HCT116 (cell line): ENCODE results near the gene ANKRD2. TPM values are rescaled to one million over a fixed set of nuclear protein-coding genes. Genes with fewer than 3 reads are reported as not detected.
A peak's percentile ranks its signal among the peaks of the same experiment; 100 is the strongest.

Source experiments
- ATAC-seq: fragments of 200-7000 bp; cut with Tn5 transposase; 2 replicates; pipeline ENCODE4 v1.9.1; 2020; ENCODE audit warnings: mild to moderate bottlenecking, moderate library complexity
- BruUV-seq: library from RNA; stranded (reverse); fragments of 400-500 nt; replicated peaks from 2 replicates; lab custom pipeline; 2021; lab: Mats Ljungman, UMichigan
- CTCF ChIA-PET: fragments of 300-600 bp; sonication (Branson Sonifier 250); formaldehyde crosslinking; loops from one replicate; lab custom pipeline; 2021; ENCODE audit warnings: antibody characterized with exemption; lab: Charles Lee
- POLR2A ChIA-PET: fragments of 300-600, 350-600 bp; sonication (Branson Sonifier 250); formaldehyde crosslinking; loops from one replicate; lab custom pipeline; 2021; ENCODE audit warnings: antibody characterized with exemption; lab: Charles Lee
- RAD21 ChIA-PET, 2 experiments: fragments of 300-600 bp; sonication (Branson Sonifier 250); formaldehyde crosslinking; loops; one replicate each; lab custom pipeline; 2023; ENCODE audit warnings: low total read pairs in 2 of 2; ENCODE audit not compliant: uncharacterized antibody in 2 of 2, unreplicated experiment in 2 of 2, low non-redundant PET in 1 of 2; lab: Charles Lee
- DNase-seq: peaks from one replicate; pipeline ENCODE4 v3.0.0-alpha.2; 2010; ENCODE audit warnings: low read depth, low spot score
- H2AFZ ChIP-seq: fragments of 200-600 bp; shearing (Covaris generic), sonication (generic); 2 replicates; pipeline ENCODE4 v1.6.1; 2017; ENCODE audit warnings: low read depth, mixed run types, mixed read lengths, antibody characterized with exemption, low read length; ENCODE audit not compliant: poor library complexity, severe bottlenecking
- H3K27ac ChIP-seq: 2 replicates; pipeline ENCODE4 v1.5.1; 2012; ENCODE audit warnings: low read depth, low read length
- H3K27me3 ChIP-seq: fragments of 200-600 bp; sonication (generic); 2 replicates; pipeline ENCODE4 v1.6.1; 2016; ENCODE audit warnings: mixed run types, low read length, mixed read lengths; ENCODE audit not compliant: insufficient read depth
- H3K36me3 ChIP-seq, 2 experiments: fragments of 200-500 bp in 1 of 2; fragments of 200-600 bp in 1 of 2; sonication (Bioruptor generic) in 1 of 2; sonication (generic) in 1 of 2; 2 replicates each; pipeline versions ENCODE4 v1.5.1 to v1.6.1; 2014 to 2016; ENCODE audit warnings: low read length in 2 of 2, inconsistent platforms in 1 of 2, mixed read lengths in 1 of 2, mixed run types in 1 of 2; ENCODE audit not compliant: insufficient read depth in 2 of 2, control insufficient read depth in 1 of 2
- H3K4me1 ChIP-seq, 2 experiments: fragments of 200-600 bp in 1 of 2; sonication (generic) in 1 of 2; 2 replicates each; pipeline versions ENCODE4 v1.5.1 to v1.6.1; 2012 to 2017; ENCODE audit warnings: low read length in 2 of 2, inconsistent platforms in 1 of 2, mild to moderate bottlenecking in 1 of 2, mixed read lengths in 1 of 2, mixed run types in 1 of 2, moderate library complexity in 1 of 2; ENCODE audit not compliant: insufficient read depth in 2 of 2, control insufficient read depth in 1 of 2
- H3K4me2 ChIP-seq: fragments of 200-600 bp; sonication (generic); 2 replicates; pipeline ENCODE4 v1.6.1; 2017; ENCODE audit warnings: mixed run types, low read length, mixed read lengths
- H3K4me3 ChIP-seq, 2 experiments: fragments of 200-600 bp in 1 of 2; sonication (generic) in 1 of 2; replicated peaks in 1 of 2; 2 replicates each; pipeline ENCODE4 v1.5.1; 2011 to 2016; ENCODE audit warnings: low read length in 2 of 2, control low read depth in 1 of 2, low read depth in 1 of 2, mild to moderate bottlenecking in 1 of 2, mixed read lengths in 1 of 2, mixed run types in 1 of 2
- H3K79me2 ChIP-seq: fragments of 200-600 bp; sonication (generic); 2 replicates; pipeline ENCODE4 v1.6.1; 2017; ENCODE audit warnings: mild to moderate bottlenecking, mixed run types, low read length, moderate library complexity, mixed read lengths; ENCODE audit not compliant: insufficient read depth
- H3K9ac ChIP-seq: fragments of 200-600 bp; sonication (generic); 2 replicates; pipeline ENCODE4 v1.6.1; 2016; ENCODE audit warnings: low read length, mixed read lengths
- H3K9me2 ChIP-seq: fragments of 200-600 bp; sonication (generic), shearing (Covaris generic); 2 replicates; pipeline ENCODE4 v1.6.1; 2017; ENCODE audit warnings: mixed run types, mild to moderate bottlenecking, moderate library complexity; ENCODE audit not compliant: insufficient read depth
- H3K9me3 ChIP-seq, 2 experiments: fragments of 200-500 bp in 1 of 2; fragments of 200-600 bp in 1 of 2; sonication (Bioruptor generic) in 1 of 2; sonication (generic) in 1 of 2; 2 replicates each; pipeline ENCODE4 v1.6.1; 2014 to 2017; ENCODE audit warnings: low read length in 2 of 2, mixed read lengths in 2 of 2, inconsistent platforms in 1 of 2, low read depth in 1 of 2, mild to moderate bottlenecking in 1 of 2, mixed run types in 1 of 2, moderate library complexity in 1 of 2; ENCODE audit not compliant: control insufficient read depth in 1 of 2, insufficient read depth in 1 of 2
- H4K20me1 ChIP-seq: fragments of 200-600 bp; sonication (generic), shearing (Covaris generic); 2 replicates; pipeline ENCODE4 v1.6.1; 2017; ENCODE audit warnings: mixed run types, mild to moderate bottlenecking, moderate library complexity; ENCODE audit not compliant: insufficient read depth
- CBX3 ChIP-seq: IDR thresholded peaks from 2 replicates; pipeline ENCODE4 v1.6.1; 2012; ENCODE audit warnings: low read depth
- EGR1 ChIP-seq: IDR thresholded peaks from 2 replicates; pipeline ENCODE4 v1.6.1; 2012; ENCODE audit warnings: low read depth
- FOSL1 ChIP-seq: IDR thresholded peaks from 2 replicates; pipeline ENCODE4 v1.6.1; 2012; ENCODE audit warnings: low read depth
- JUND ChIP-seq: IDR thresholded peaks from 2 replicates; pipeline ENCODE4 v1.6.1; 2012
- RAD21 ChIP-seq: IDR thresholded peaks from 2 replicates; pipeline ENCODE4 v1.6.1; 2012; ENCODE audit warnings: low read depth, mild to moderate bottlenecking
- SIN3A ChIP-seq: IDR thresholded peaks from 2 replicates; pipeline ENCODE4 v1.6.1; 2012; ENCODE audit warnings: low read depth
- SP1 ChIP-seq: IDR thresholded peaks from 2 replicates; pipeline ENCODE4 v1.6.1; 2012; ENCODE audit warnings: low read depth
- TCF7L2 ChIP-seq: IDR thresholded peaks from 2 replicates; pipeline ENCODE4 v1.7.0; 2011; ENCODE audit warnings: borderline replicate concordance, inconsistent platforms; ENCODE audit not compliant: insufficient read depth, insufficient read length; ENCODE audit errors: extremely low read depth
- ZFX ChIP-seq: fragments of 450-650 bp; IDR thresholded peaks from 2 replicates; pipeline ENCODE4 v1.6.1; 2017
- intact Hi-C: fragments of 100-400 bp; cut with micrococcal nuclease; formaldehyde crosslinking; loops from 2 replicates; pipeline ENCODE4 v1.10.0; 2022
- total RNA-seq: library from RNA; stranded (reverse); gene quantifications from one replicate; pipeline ENCODE4 v1.2.1, GENCODE V29; 2021; ENCODE audit not compliant: unreplicated experiment
- TF ChIP-seq, protein P1 (sequence below): IDR thresholded peaks from 2 replicates; pipeline ENCODE4 v1.6.1; 2012; ENCODE audit warnings: low read depth

The ANKRD2 gene
- total RNA-seq, 1 experiment from 2014 or later: 0.15 TPM

GRCh38 chr10:97571622-97572021 is 957 bp upstream of the ANKRD2 start:
- peak; percentile 50; the same call in 1 of the 2 replicates for TF ChIP-seq JUND
- no peak for TF ChIP-seq TCF7L2
- no peak for TF ChIP-seq EGR1
- TF ChIP-seq, protein P1, sequence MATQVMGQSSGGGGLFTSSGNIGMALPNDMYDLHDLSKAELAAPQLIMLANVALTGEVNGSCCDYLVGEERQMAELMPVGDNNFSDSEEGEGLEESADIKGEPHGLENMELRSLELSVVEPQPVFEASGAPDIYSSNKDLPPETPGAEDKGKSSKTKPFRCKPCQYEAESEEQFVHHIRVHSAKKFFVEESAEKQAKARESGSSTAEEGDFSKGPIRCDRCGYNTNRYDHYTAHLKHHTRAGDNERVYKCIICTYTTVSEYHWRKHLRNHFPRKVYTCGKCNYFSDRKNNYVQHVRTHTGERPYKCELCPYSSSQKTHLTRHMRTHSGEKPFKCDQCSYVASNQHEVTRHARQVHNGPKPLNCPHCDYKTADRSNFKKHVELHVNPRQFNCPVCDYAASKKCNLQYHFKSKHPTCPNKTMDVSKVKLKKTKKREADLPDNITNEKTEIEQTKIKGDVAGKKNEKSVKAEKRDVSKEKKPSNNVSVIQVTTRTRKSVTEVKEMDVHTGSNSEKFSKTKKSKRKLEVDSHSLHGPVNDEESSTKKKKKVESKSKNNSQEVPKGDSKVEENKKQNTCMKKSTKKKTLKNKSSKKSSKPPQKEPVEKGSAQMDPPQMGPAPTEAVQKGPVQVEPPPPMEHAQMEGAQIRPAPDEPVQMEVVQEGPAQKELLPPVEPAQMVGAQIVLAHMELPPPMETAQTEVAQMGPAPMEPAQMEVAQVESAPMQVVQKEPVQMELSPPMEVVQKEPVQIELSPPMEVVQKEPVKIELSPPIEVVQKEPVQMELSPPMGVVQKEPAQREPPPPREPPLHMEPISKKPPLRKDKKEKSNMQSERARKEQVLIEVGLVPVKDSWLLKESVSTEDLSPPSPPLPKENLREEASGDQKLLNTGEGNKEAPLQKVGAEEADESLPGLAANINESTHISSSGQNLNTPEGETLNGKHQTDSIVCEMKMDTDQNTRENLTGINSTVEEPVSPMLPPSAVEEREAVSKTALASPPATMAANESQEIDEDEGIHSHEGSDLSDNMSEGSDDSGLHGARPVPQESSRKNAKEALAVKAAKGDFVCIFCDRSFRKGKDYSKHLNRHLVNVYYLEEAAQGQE: no peak
- TF ChIP-seq CBX3: no peak
- 0 out of 2 replicates have a peak, but pooled peaks have one; percentile 26 for TF ChIP-seq SP1
- TF ChIP-seq FOSL1: peak; percentile 54; the same call in 1 of the 2 replicates
- TF ChIP-seq ZFX: no peak
- TF ChIP-seq SIN3A: no peak
- peak; percentile 9; the same call in 1 of the 2 replicates for TF ChIP-seq RAD21
- no peaks in the 10 kb centered on the region for H3K9me2 ChIP-seq
- no peak overlapping the region for H2AFZ ChIP-seq
- no peaks in the 10 kb centered on the region for H3K36me3 ChIP-seq
- H3K9me3 ChIP-seq: no peaks in the 10 kb centered on the region
- intact Hi-C loops: loop anchor here (1.0 kb wide), 1 partner anchor 41 kb away; no protein-coding TSS in a partner anchor
- ChIA-PET RAD21 (interaction anchor here (0.6 to 2.3 kb wide), 6 partner anchors 18 to 162 kb away, joined by 3 to 12 read pairs (median 4); no protein-coding TSS in a partner anchor), POLR2A (interaction anchor here (1.0 kb wide), 2 partner anchors 25 to 69 kb away, joined by 3 read pairs; partner anchors contain the start of gene PI4K2A), CTCF (interaction anchor here (0.6 to 2.8 kb wide), 24 partner anchors 9 to 130 kb away, joined by 3 to 35 read pairs (median 6); partner anchors contain the start of genes AVPI1, HOGA1 and UBTD1)
- DNase-seq: no peak
- H3K4me3 ChIP-seq: peak overlapping the region in 1 of 2 experiments; percentile 51; a peak in 2 of 4 replicates
- BruUV-seq: no TSS peak
- H3K79me2 ChIP-seq: no peaks in the 10 kb centered on the region
- H3K4me2 ChIP-seq: peak overlapping the region; percentile 92
- H3K4me1 ChIP-seq: peaks cover 53 to 60% of the 10 kb centered on the region in 2 experiments
- no peaks in the 10 kb centered on the region for H4K20me1 ChIP-seq
- peak overlapping the region; percentile 67 for H3K9ac ChIP-seq
- peak; percentile 69 for ATAC-seq
- peak overlapping the region; percentile 68 for H3K27ac ChIP-seq
- no peaks in the 10 kb centered on the region for H3K27me3 ChIP-seq
